Measurements from ENCODE around the gene NLRX1.
"Not testable (repeated sequence)": the region's sequence is repeated elsewhere in the genome, so short reads cannot be mapped to it uniquely, and the experiment has no call there.

Gene NLRX1

GRCh38 chr11:119153049-119153818 lies 15.3 kb upstream of the NLRX1 start:
- DNase-seq: no peak

GRCh38 chr11:119154178-119154577 lies 14.3 kb upstream of the NLRX1 start:
- no peak for DNase-seq

DNA sequence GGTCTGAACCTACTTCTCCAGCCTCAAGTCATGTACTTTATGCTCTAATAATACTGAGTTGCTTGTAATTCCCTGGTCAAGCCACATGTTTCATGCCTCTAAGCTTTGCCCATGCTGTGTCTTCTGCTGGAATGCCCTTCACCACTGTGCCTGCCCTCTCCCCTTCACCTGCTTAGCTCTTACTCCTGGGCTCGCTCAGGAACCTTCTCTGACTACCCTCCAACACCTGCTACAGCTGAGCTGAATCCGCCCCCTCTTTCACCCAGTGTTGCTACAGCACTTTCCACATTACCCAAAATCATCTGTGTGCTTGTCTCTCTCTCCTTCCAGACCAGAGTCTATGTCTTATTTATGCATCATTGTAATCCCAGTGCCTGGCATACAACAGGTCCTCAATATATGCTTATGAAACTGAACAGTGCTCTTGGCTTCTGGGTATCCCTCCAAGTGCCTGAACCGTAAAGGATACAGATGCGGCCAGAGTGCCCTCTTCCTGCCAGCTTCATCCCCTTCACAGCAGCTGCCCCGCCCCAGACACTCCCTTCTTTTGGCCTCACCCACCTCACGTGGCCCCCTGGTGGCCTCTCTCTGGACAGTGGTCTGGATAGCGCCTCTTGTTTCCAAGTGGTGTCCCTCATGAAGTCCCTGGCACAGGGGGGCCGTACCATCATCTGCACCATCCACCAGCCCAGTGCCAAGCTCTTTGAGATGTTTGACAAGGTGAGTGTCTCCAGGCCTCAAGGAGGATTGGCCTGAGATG lies 12.6 kb upstream of the NLRX1 start:
- peak; percentile 65 to 66 for DNase-seq

- DNase-seq: no peak
These were observed 12.0 kb upstream of the NLRX1 start for GRCh38 chr11:119156496-119156895.

DNA sequence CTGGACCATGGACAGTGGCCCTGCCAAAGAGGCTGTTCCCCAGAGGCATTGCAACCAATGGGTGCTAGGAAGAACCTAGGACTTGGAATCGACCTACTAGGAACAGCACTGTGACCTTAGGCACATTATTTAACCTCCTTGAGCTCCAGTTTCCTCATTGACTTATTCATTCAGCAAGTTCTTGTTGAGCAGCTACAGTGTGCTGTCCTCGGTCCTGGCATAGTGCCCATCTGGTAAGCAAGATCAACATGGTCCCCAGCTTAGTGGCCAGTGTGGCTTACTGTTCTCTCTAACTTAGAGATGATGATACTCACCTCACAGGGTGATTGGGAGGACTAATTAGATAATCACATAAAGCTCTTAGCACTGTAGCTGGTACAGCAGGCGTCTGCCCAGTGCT lies 11.5 kb upstream of the NLRX1 start:
- no peak for DNase-seq

- DNase-seq: no peak
These were observed 10.1 kb upstream of the NLRX1 start for GRCh38 chr11:119158467-119158866.

- no peak for DNase-seq
These were observed 8.4 kb upstream of the NLRX1 start for GRCh38 chr11:119160151-119160550.

DNA sequence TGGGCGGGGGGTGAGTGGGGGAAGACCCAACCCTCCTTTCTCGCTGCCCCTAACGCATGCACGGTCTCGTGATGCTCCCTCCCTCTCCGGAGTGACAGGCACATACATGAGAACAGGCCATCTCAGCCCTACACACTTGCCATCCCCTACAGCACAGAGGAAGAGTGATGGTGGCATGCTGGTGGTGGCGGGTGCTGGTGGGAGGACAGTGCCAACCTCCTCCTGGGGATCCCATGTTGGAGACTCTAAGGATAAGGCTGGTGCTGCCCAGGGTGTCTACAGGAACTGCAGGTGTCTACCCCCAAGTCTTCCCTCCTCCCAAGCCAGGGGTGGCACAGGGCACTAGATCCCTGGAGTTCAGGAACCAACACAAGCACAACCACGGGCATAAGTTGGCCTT lies 6.7 kb upstream of the NLRX1 start:
- no peak for DNase-seq

DNA sequence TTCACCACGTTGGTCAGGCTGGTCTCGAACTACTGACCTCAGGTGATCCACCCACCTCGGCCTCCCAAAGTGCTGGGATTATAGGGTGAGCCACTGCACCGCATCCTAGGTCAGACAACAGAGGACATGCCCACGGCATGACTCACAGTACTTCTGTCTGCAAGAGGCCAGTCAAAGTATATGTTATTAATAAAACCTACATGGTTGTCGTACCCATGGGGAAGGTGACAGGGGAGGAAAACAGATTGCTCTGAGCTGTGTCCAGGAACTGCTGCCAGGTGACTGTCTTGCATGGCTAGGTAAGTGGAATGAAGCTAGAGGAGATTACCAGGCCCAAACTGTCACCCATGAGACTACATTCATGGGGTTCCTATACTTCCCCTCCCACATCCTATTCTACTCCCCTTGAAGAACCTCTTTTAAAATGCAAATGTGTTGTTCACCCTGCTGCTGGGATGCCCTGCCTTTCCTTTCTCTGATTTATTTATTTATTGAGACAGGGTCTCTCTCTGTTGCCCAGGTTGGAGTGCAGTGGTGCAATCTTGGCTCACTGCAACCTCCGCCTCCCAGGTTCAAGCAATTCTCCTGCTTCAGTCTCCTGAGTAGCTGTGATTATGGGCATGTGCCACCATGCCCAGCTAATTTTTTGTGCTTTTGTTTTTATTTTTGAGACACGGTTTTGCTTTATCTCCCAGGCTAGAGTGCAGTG lies 2.0 kb upstream of the NLRX1 start:
- no peak for DNase-seq

DNA sequence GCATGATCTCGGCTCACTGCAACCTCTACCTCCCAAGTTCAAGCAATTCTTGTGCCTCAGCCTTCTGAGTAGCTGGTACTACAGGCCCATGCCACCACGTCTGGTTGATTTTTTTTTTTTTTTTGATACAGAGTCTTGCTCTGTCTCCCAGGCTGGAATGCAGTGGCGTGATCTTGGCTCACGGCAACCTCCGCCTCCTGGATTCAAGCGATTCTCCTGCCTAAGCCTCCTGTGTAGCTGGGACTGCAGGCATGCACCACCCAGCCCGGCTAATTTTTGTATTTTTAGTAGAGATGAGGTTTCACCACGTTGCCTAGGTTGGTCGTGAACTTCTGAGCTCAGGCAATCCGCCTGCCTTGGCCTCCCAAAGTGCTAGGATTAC lies 1.5 kb upstream of the NLRX1 start:
- DNase-seq: not testable (repeated sequence)

DNA sequence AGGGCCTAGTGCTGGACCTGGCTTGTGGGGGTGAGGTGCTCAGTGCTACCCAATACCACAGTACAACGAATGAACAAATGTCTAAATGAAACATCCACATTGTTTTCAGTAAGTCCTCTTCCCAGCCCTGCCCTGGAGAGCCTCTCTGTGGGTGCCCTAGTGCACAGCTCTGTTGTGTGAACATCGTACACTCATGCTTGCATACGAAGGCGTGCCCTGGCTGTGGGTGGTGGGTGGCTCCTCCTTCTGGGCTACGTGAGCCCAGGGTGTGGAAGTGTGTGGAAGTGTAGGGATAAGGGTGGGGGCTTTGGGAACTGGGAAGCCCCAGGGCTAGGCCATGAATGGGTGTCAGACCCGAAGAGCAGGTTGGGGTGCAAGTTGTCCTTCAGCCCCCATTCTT lies 592 bp upstream of the NLRX1 start:
- no peak for DNase-seq

GRCh38 chr11:119169282-119169719 lies 776 bp downstream of the NLRX1 start:
- DNase-seq: no peak

DNA sequence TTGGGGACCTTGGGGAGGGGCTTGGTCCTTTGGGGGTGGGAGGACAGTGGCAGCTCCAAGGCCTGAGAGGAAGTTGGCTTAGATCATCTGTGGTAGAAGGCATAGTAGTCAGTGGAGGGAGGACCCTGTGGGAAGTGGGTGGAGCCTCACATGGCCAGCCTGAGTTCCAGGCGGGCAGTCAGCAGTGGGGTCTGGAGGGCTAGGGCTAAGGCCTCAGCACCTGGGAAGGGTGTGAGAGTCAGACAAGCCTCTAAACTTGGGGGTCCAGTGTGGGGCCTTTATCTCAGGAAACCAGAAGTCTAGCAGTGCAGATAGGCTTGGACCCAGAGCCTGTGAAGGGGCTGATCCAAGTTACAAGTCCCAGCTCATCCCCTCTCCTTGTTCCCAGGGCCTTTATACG lies 4.0 kb downstream of the NLRX1 start:
- DNase-seq: no peak

- no peak for DNase-seq
These were observed 4.9 kb downstream of the NLRX1 start for GRCh38 chr11:119173453-119173852.

DNA sequence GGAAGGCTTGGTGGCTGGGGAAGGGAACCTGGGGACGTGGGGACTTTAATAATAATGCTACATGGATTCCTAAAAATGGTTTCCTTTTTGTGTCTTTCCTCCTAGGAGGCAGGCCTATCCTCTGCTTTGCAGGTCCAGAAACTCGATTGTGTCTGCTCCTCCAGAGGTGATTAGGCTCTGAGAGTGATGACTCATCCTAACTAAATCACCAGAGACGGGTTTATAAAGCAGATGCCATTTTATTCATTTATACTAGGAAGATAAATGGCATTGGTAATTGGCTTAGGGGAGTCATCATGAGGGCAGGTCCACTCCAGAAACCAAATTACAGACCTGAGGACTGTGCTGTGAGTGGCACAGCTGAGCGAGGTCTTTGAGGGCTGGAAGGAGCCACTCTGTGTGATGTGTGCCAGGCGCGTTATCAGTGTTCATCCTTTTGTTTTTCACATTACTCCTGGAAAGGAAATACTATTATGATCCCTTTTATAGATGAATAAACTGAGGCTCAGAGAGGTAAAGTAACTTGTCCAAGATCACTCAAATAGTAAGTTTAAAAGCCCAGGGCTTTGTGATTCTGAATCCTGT lies 7.1 kb downstream of the NLRX1 start:
- peak; percentile 33 to 40 for DNase-seq

DNA sequence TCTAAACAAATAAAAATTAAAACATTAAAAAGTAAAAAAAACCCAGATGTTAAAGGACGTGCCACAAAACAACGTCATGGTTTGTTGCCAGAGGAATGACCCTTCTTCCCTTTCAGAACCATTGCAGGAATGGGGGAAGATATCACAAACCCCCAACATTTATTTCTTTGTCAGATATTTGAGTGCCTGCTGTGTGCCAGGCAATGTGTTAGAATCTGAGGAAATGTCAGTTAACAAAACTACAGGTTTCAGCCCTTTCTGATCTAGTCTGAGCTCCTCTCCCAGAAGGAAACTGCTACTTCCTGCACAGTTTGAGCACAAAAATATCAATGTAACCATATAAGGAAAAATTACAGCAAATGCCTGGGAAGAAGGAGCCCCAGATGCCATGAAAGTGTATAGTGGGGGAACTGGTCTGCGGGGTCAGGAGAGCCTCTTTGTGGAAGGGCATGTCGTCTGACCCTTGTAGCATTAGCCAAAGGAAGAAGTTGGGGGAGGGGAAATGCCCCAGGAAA lies 9.7 kb downstream of the NLRX1 start:
- no peak for DNase-seq

GRCh38 chr11:119179342-119179741 lies 10.8 kb downstream of the NLRX1 start:
- DNase-seq: no peak

- DNase-seq: peak; percentile 93 to 96
These were observed 11.5 kb downstream of the NLRX1 start for GRCh38 chr11:119179983-119180382.

DNA sequence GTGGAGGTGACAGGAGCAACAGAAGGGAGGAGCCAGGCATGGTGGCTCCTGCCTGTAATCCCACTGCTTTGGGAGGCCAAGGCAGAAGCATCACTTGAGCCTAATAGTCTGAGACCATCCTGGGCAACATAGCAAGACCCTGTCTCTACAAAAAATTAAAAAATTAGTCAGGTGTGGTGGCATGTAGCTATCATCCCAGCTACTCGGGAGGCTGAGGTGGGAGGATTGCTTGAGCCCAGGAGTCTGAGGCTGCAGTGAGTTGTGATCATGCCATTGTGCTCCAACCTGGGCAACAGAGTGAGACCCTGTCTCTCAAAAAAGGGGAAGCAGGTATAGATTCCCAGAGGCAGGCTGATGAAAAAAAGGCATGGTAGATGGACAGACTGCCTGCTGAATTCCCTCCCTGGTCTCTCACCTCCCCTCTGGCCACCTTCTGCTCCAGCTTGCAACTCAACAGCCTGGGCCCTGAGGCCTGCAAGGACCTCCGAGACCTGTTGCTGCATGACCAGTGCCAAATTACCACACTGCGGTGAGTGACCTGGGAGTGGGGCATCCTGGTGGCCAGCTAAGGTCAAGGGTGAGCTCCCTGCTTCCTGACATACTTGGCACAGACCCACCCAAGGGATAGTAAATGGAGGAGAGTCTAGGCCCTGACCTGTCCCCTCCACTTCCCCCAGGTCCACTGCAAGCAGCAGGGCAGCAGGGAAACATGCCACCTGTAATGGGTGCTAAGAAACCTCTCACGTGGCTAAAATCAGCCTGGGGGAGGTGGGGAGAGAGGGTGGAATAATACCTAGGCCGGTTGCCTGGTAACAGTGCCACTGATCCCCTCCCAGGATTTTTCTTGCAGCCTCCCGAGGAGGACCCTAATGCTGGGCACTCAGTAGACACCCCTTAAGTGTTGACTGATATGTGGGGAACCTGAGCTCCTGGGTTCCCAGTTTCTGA lies 12.5 kb downstream of the NLRX1 start:
- no peak for DNase-seq

DNA sequence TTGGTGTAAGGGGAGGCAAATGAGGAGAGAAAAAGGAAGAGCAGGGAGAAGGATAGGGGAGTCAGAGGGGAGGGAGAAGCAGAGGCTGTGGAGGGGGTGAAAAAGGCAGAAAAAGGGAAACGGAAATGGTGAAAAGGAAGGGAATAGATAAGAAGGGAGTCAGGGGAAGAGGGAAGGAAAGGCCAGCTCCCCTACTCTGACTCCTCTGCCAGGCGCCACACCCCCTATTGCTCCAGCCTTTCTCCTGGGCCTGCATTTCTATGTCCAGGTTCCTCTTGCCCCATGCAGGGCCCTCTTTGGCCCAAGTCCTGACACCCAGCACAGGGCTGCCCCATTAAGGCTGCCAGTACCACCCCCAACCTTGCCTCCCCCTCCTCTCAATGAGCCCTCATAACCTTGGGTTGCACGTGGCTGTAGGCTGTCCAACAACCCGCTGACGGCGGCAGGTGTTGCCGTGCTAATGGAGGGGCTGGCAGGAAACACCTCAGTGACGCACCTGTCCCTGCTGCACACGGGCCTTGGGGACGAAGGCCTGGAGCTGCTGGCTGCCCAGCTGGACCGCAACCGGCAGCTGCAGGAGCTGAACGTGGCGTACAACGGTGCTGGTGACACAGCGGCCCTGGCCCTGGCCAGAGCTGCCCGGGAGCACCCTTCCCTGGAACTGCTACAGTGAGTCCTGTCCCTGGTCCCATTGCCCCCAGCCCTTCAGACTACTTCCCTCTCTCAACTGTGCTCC lies 13.3 kb downstream of the NLRX1 start:
- peak; percentile 76 to 85 for DNase-seq

GRCh38 chr11:119184399-119184798 lies 15.9 kb downstream of the NLRX1 start:
- DNase-seq: not testable (repeated sequence)
